HG02852 (cell line): Measurements from ENCODE around the gene RAPGEF5.

Source experiments
- ATAC-seq: cut with Tn5 transposase; IDR thresholded peaks from one replicate; pipeline ENCODE4 v1.9.1; 2021; ENCODE audit warnings: mild to moderate bottlenecking, moderate library complexity; ENCODE audit not compliant: unreplicated experiment

Gene RAPGEF5

GRCh38 chr7:22129166-22129565 is 227.8 kb downstream of the RAPGEF5 start:
- no peak for ATAC-seq

GRCh38 chr7:22128528-22128920 is 228.4 kb downstream of the RAPGEF5 start:
- ATAC-seq, result no peak

GRCh38 chr7:22127835-22128527 is 229.0 kb downstream of the RAPGEF5 start:
- ATAC-seq, result no peak

GRCh38 chr7:22125436-22125835 is 231.5 kb downstream of the RAPGEF5 start:
- ATAC-seq, result no peak

GRCh38 chr7:22124941-22125340 is 232.0 kb downstream of the RAPGEF5 start:
- no peak for ATAC-seq

- ATAC-seq, result no peak
Measured at GRCh38 chr7:22123139-22123538, 233.8 kb downstream of the RAPGEF5 start.

GRCh38 chr7:22121702-22122474 is 235.1 kb downstream of the RAPGEF5 start:
- no peak for ATAC-seq

GRCh38 chr7:22120391-22121053 is 236.4 kb downstream of the RAPGEF5 start:
- no peak for ATAC-seq

- peak; percentile 71 for ATAC-seq
Measured at GRCh38 chr7:22117222-22117621, 239.7 kb downstream of the RAPGEF5 start.

GRCh38 chr7:22116451-22117030 is 240.4 kb downstream of the RAPGEF5 start:
- peak; percentile 65 for ATAC-seq

GRCh38 chr7:22115689-22116088 is 241.3 kb downstream of the RAPGEF5 start:
- no peak for ATAC-seq

GRCh38 chr7:22114440-22114981 is 242.4 kb downstream of the RAPGEF5 start:
- no peak for ATAC-seq

GRCh38 chr7:22113041-22113440 is 243.9 kb downstream of the RAPGEF5 start:
- ATAC-seq, result no peak

- ATAC-seq, result no peak
Measured at GRCh38 chr7:22111661-22112060, 245.3 kb downstream of the RAPGEF5 start.

- no peak for ATAC-seq
Measured at GRCh38 chr7:22110881-22111280, 246.1 kb downstream of the RAPGEF5 start.

- peak; percentile 61 for ATAC-seq
Measured at GRCh38 chr7:22110227-22110839, 246.6 kb downstream of the RAPGEF5 start.

- ATAC-seq, result no peak
Measured at GRCh38 chr7:22109761-22110160, 247.2 kb downstream of the RAPGEF5 start.

- no peak for ATAC-seq
Measured at GRCh38 chr7:22108151-22108845, 248.7 kb downstream of the RAPGEF5 start.

- no peak for ATAC-seq
Measured at GRCh38 chr7:22105550-22105949, 251.4 kb downstream of the RAPGEF5 start.
